ENCODE results near the gene LMTK3.
"Not testable (repeated sequence)": the region's sequence is repeated elsewhere in the genome, so short reads cannot be mapped to it uniquely, and the experiment has no call there.

Gene LMTK3

DNA sequence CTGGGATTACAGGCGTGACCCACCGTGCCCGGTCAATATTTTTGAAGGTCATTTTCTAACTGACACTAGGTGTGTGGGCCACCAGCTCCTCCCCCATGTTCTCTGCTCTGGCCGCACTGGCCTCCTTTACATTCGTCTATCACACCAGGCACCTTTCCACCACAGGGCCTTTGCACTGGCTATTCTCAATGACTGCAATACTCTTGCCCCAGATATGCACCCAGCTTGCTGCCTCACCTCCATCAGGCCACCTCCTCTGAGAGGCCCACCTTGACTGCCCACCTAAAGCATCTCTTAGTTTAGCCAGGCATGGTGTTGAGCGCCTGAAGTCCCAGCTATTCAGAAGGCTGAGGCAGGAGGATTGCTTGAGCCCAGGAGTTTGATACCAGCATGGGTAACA lies 30.2 kb upstream of the LMTK3 start:
- Histone ChIP-seq H3K9ac (ENCODE audit: low read length) (no peak overlapping the region), H3K36me3 (ENCODE audit: control insufficient read depth in 1 of 2, insufficient read depth in 2 of 2, low read length in 2 of 2) (no peaks in the 10 kb centered on the region), H2AFZ (ENCODE audit: insufficient read depth, low read length, poor library complexity) (no peak overlapping the region), H3K79me2 (ENCODE audit: control insufficient read depth, insufficient read depth, low read length, poor library complexity) (no peaks in the 10 kb centered on the region), H3K4me2 (ENCODE audit: low read length) (no peak overlapping the region), H2BK5ac (ENCODE audit: low read depth, low read length, poor library complexity) (no peak overlapping the region), H3K27me3 (ENCODE audit: insufficient read depth, low read length) (no peaks in the 10 kb centered on the region), H3K18ac (ENCODE audit: low read length) (no peak overlapping the region), H3K4me1 (ENCODE audit: control insufficient read depth in 1 of 2, insufficient read depth in 2 of 2, low read length in 2 of 2) (peaks cover 8% of the 10 kb centered on the region in 2 experiments), H3K14ac (ENCODE audit: low read length) (no peak overlapping the region), H2BK120ac (ENCODE audit: insufficient read depth, low read length, poor library complexity) (no peak overlapping the region), H3K9me3 (ENCODE audit: insufficient read depth, low read depth, low read length) (no peaks in the 10 kb centered on the region), H2AK5ac (ENCODE audit: low read length) (no peak overlapping the region), H3K27ac (ENCODE audit: low read depth, low read length) (no peak overlapping the region), H3K4ac (ENCODE audit: low read depth, low read length) (no peak overlapping the region), H2BK12ac (ENCODE audit: low read length) (no peak overlapping the region), H4K12ac (ENCODE audit: low read depth, low read length) (no peak overlapping the region), H4K8ac (ENCODE audit: low read depth, low read length) (no peak overlapping the region), H3K23ac (ENCODE audit: low read length) (no peak overlapping the region), H3K79me1 (ENCODE audit: low read length) (no peaks in the 10 kb centered on the region), H3K4me3 (ENCODE audit: low read depth, low read length) (no peak overlapping the region), H4K91ac (ENCODE audit: low read depth, low read length) (no peak overlapping the region)
- no CpG with 5 or more reads among the region's 6 CpGs for WGBS (ENCODE audit: extremely low coverage, insufficient coverage, insufficient read length)
- DNase-seq = no peak

DNA sequence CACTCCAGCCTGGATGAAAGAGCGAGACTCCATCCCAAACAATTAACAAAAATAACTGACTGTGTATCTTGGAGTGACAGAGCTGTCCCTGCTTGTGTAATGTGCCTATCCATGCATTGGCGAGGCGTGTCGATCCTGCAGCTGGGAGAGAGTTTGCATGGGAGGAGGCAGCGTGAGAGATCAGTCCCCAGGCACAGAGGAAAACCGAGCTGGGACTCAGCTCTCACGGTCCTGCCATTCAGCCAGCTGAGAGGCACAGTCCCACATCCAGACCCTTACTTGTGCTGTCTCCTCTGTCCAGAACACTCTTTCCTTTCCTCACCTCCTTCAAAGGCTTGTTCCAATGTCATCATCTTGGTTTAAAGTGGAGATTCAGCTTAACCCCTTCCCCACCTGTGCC lies 28.5 kb upstream of the LMTK3 start:
- Histone ChIP-seq H4K12ac (ENCODE audit: low read depth, low read length) (no peak overlapping the region), H3K14ac (ENCODE audit: low read length) (no peak overlapping the region), H2AK5ac (ENCODE audit: low read length) (no peak overlapping the region), H3K9me3 (ENCODE audit: insufficient read depth, low read depth, low read length) (no peaks in the 10 kb centered on the region), H3K4ac (ENCODE audit: low read depth, low read length) (no peak overlapping the region), H2AFZ (ENCODE audit: insufficient read depth, low read length, poor library complexity) (no peak overlapping the region), H2BK120ac (ENCODE audit: insufficient read depth, low read length, poor library complexity) (no peak overlapping the region), H2BK12ac (ENCODE audit: low read length) (no peak overlapping the region), H3K79me1 (ENCODE audit: low read length) (no peaks in the 10 kb centered on the region), H3K4me3 (ENCODE audit: low read depth, low read length) (no peak overlapping the region), H3K79me2 (ENCODE audit: control insufficient read depth, insufficient read depth, low read length, poor library complexity) (no peaks in the 10 kb centered on the region), H3K23ac (ENCODE audit: low read length) (no peak overlapping the region), H3K4me1 (ENCODE audit: control insufficient read depth in 1 of 2, insufficient read depth in 2 of 2, low read length in 2 of 2) (peaks cover 8% of the 10 kb centered on the region in 2 experiments), H2BK5ac (ENCODE audit: low read depth, low read length, poor library complexity) (no peak overlapping the region), H3K27ac (ENCODE audit: low read depth, low read length) (no peak overlapping the region), H3K4me2 (ENCODE audit: low read length) (no peak overlapping the region), H4K91ac (ENCODE audit: low read depth, low read length) (no peak overlapping the region), H3K18ac (ENCODE audit: low read length) (no peak overlapping the region), H3K27me3 (ENCODE audit: insufficient read depth, low read length) (no peaks in the 10 kb centered on the region), H3K36me3 (ENCODE audit: control insufficient read depth in 1 of 2, insufficient read depth in 2 of 2, low read length in 2 of 2) (no peaks in the 10 kb centered on the region), H4K8ac (ENCODE audit: low read depth, low read length) (no peak overlapping the region), H3K9ac (ENCODE audit: low read length) (no peak overlapping the region)
- WGBS (ENCODE audit: extremely low coverage, insufficient coverage, insufficient read length) = no CpG with 5 or more reads among the region's 7 CpGs
- DNase-seq = no peak

DNA sequence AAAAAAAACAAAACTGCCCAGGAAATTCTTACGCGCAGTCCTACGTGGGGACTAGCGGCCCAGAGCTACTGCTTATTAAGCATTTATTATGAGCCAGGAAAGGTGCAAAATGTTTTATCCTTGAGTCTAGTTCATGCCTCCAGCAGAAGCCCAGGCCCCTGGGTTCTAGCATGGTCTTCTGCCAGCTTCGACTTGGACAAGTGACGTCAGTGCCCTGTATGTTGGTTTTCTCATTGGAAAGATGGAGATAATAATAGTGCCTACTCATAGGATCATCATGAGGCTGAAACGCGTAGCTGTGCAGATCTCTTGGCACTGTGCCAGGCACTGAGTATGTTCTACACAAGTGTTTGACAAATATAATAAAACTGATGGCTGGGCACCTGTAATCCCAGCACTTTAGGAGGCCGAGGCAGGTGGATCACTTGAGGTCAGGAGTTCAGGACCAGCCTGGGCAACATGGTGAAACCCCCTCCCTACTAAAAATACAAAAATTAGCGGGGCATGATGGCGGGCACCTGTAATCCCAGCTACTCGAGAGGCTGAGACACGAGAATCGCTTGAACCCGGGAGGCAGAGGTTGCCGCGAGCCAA lies 28.0 kb upstream of the LMTK3 start:
- Histone ChIP-seq H3K9ac (ENCODE audit: low read length) (no peak overlapping the region), H3K23ac (ENCODE audit: low read length) (no peak overlapping the region), H3K36me3 (ENCODE audit: control insufficient read depth in 1 of 2, insufficient read depth in 2 of 2, low read length in 2 of 2) (no peaks in the 10 kb centered on the region), H2BK120ac (ENCODE audit: insufficient read depth, low read length, poor library complexity) (no peak overlapping the region), H3K4ac (ENCODE audit: low read depth, low read length) (no peak overlapping the region), H3K27ac (ENCODE audit: low read depth, low read length) (no peak overlapping the region), H4K12ac (ENCODE audit: low read depth, low read length) (no peak overlapping the region), H3K79me2 (ENCODE audit: control insufficient read depth, insufficient read depth, low read length, poor library complexity) (no peaks in the 10 kb centered on the region), H3K4me2 (ENCODE audit: low read length) (no peak overlapping the region), H3K27me3 (ENCODE audit: insufficient read depth, low read length) (no peaks in the 10 kb centered on the region), H2BK12ac (ENCODE audit: low read length) (no peak overlapping the region), H2AFZ (ENCODE audit: insufficient read depth, low read length, poor library complexity) (no peak overlapping the region), H3K4me1 (ENCODE audit: control insufficient read depth in 1 of 2, insufficient read depth in 2 of 2, low read length in 2 of 2) (peaks cover 8% of the 10 kb centered on the region in 2 experiments), H4K91ac (ENCODE audit: low read depth, low read length) (no peak overlapping the region), H3K14ac (ENCODE audit: low read length) (no peak overlapping the region), H3K9me3 (ENCODE audit: insufficient read depth, low read depth, low read length) (no peaks in the 10 kb centered on the region), H2AK5ac (ENCODE audit: low read length) (no peak overlapping the region), H3K4me3 (ENCODE audit: low read depth, low read length) (no peak overlapping the region), H4K8ac (ENCODE audit: low read depth, low read length) (no peak overlapping the region), H3K18ac (ENCODE audit: low read length) (no peak overlapping the region), H2BK5ac (ENCODE audit: low read depth, low read length, poor library complexity) (no peak overlapping the region), H3K79me1 (ENCODE audit: low read length) (no peaks in the 10 kb centered on the region)
- DNase-seq = peak; percentile 59 to 64
- no CpG with 5 or more reads among the region's 17 CpGs for WGBS (ENCODE audit: extremely low coverage, insufficient coverage, insufficient read length)

- H3K27ac ChIP-seq (ENCODE audit: low read depth, low read length); H3K36me3 ChIP-seq (ENCODE audit: control insufficient read depth in 1 of 2, insufficient read depth in 2 of 2, low read length in 2 of 2); H3K23ac ChIP-seq (ENCODE audit: low read length); H3K79me1 ChIP-seq (ENCODE audit: low read length); H2BK5ac ChIP-seq (ENCODE audit: low read depth, low read length, poor library complexity); H3K27me3 ChIP-seq (ENCODE audit: insufficient read depth, low read length); H3K4me2 ChIP-seq (ENCODE audit: low read length); H3K9ac ChIP-seq (ENCODE audit: low read length); DNase-seq; H2BK12ac ChIP-seq (ENCODE audit: low read length); H3K4me1 ChIP-seq (ENCODE audit: control insufficient read depth in 1 of 2, insufficient read depth in 2 of 2, low read length in 2 of 2); H3K18ac ChIP-seq (ENCODE audit: low read length); H3K4me3 ChIP-seq (ENCODE audit: low read depth, low read length); H3K9me3 ChIP-seq (ENCODE audit: insufficient read depth, low read depth, low read length); H4K12ac ChIP-seq (ENCODE audit: low read depth, low read length); H2AFZ ChIP-seq (ENCODE audit: insufficient read depth, low read length, poor library complexity); H4K8ac ChIP-seq (ENCODE audit: low read depth, low read length); H3K14ac ChIP-seq (ENCODE audit: low read length); H2BK120ac ChIP-seq (ENCODE audit: insufficient read depth, low read length, poor library complexity); H4K91ac ChIP-seq (ENCODE audit: low read depth, low read length); H2AK5ac ChIP-seq (ENCODE audit: low read length); H3K79me2 ChIP-seq (ENCODE audit: control insufficient read depth, insufficient read depth, low read length, poor library complexity); H3K4ac ChIP-seq (ENCODE audit: low read depth, low read length): not testable (repeated sequence)
- no CpG with 5 or more reads among the region's 8 CpGs for WGBS (ENCODE audit: extremely low coverage, insufficient coverage, insufficient read length)
Measured at GRCh38 chr19:48538057-48538456, 26.4 kb upstream of the LMTK3 start.

Measured in trophoblast cell (in vitro differentiated cells and primary cell).